Hepatocyte (in vitro differentiated cells): ENCODE measurements around the gene ITGA5.

Experiments
- CTCF ChIP-seq: fragments of 200-600 bp; sonication (generic); IDR thresholded peaks from 2 replicates; pipeline ENCODE4 v1.5.1; 2016; ENCODE audit warnings: antibody characterized with exemption, mild to moderate bottlenecking; ENCODE audit not compliant: poor library complexity
- EZH2 ChIP-seq: fragments of 200-600 bp; sonication (generic); IDR thresholded peaks from 2 replicates; pipeline ENCODE4 v1.6.1; 2016; ENCODE audit warnings: antibody characterized with exemption, mild to moderate bottlenecking, borderline replicate concordance

DNA sequence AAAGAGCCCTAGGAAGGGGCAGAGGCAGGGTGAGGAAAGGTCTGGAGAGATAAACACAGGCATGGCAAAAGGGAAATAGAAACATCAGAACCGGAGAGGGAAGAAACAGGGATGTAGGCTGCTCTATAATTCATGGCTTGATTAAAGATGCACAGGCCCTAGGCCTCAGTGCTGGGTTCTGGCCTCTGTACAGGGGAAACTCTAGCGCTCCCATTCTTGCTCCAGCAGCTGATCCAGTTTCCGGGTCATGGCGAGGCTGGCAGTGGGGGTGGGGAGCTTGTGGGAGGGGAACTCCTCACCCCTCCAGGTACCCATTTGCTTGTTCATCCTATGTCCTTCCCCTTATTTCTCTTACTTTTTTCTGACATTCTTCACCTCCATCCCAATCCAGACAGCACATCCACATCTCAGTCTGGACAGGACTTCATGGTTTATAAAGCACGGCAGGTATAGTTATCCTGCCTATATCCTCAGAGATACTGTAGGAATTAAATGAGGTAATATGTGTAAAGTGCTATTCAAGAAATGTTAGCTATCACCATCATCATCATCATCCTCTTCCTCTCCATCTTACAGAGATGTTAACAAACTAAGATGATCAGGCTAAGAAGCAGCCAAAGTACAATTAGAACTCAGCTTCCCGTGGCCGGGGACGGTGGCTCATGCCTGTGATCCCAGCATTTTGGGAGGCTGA lies 46.8 kb downstream of the ITGA5 start:
- TF ChIP-seq CTCF (no peak), EZH2 (no peak)
